ENCODE results near the gene ABCC1. TPM values are rescaled to one million over a fixed set of nuclear protein-coding genes. Genes with fewer than 3 reads are reported as not detected.
"Not testable (repeated sequence)": the region's sequence is repeated elsewhere in the genome, so short reads cannot be mapped to it uniquely, and the experiment has no call there.

Gene ABCC1
- total and polyA plus RNA-seq, 2 donors: 11.6 to 18.1 TPM

- Histone ChIP-seq H3K9me3 (ENCODE audit: control insufficient read depth in 2 of 2, insufficient read depth in 1 of 2, low read length in 1 of 2) (no peaks in the 10 kb centered on the region), H3K4me3 (ENCODE audit: low read length in 2 of 2) (no peak overlapping the region), H3K27me3 (ENCODE audit: control insufficient read depth in 2 of 2, insufficient read depth in 1 of 2, low read length in 1 of 2) (no peaks in the 10 kb centered on the region), H3K27ac (ENCODE audit: low read depth in 1 of 2, low read length in 1 of 2) (no peak overlapping the region), H3K36me3 (ENCODE audit: control insufficient read depth in 2 of 2, insufficient read depth in 2 of 2, low read length in 1 of 2) (no peaks in the 10 kb centered on the region), H3K4me1 (ENCODE audit: control insufficient read depth in 2 of 2, insufficient read depth in 2 of 2, low read length in 2 of 2) (peaks cover 0 to 3% of the 10 kb centered on the region in 2 donors)
- no peak for DNase-seq (ENCODE audit: low read depth in 6 of 9, low spot score in 9 of 9)
- 96% methylated on average over 5 of the region's 5 CpGs for WGBS
Observed at GRCh38 chr16:15915555-15916081, 33.8 kb upstream of the ABCC1 start.

GRCh38 chr16:15916323-15916722 lies 33.1 kb upstream of the ABCC1 start:
- Histone ChIP-seq H3K27ac (ENCODE audit: low read depth in 1 of 2, low read length in 1 of 2) (no peak overlapping the region), H3K4me3 (ENCODE audit: low read length in 2 of 2) (no peak overlapping the region), H3K4me1 (ENCODE audit: control insufficient read depth in 2 of 2, insufficient read depth in 2 of 2, low read length in 2 of 2) (peaks cover 0 to 3% of the 10 kb centered on the region in 2 donors), H3K9me3 (ENCODE audit: control insufficient read depth in 2 of 2, insufficient read depth in 1 of 2, low read length in 1 of 2) (no peaks in the 10 kb centered on the region), H3K36me3 (ENCODE audit: control insufficient read depth in 2 of 2, insufficient read depth in 2 of 2, low read length in 1 of 2) (no peaks in the 10 kb centered on the region), H3K27me3 (ENCODE audit: control insufficient read depth in 2 of 2, insufficient read depth in 1 of 2, low read length in 1 of 2) (no peaks in the 10 kb centered on the region)
- 96% methylated on average over 8 of the region's 8 CpGs for WGBS
- DNase-seq (ENCODE audit: low read depth in 6 of 9, low spot score in 9 of 9): no peak

GRCh38 chr16:15918314-15918713 lies 31.1 kb upstream of the ABCC1 start:
- H3K9me3 ChIP-seq (ENCODE audit: control insufficient read depth in 2 of 2, insufficient read depth in 1 of 2, low read length in 1 of 2); H3K27me3 ChIP-seq (ENCODE audit: control insufficient read depth in 2 of 2, insufficient read depth in 1 of 2, low read length in 1 of 2); H3K4me1 ChIP-seq (ENCODE audit: control insufficient read depth in 2 of 2, insufficient read depth in 2 of 2, low read length in 2 of 2); H3K36me3 ChIP-seq (ENCODE audit: control insufficient read depth in 2 of 2, insufficient read depth in 2 of 2, low read length in 1 of 2); H3K4me3 ChIP-seq (ENCODE audit: low read length in 2 of 2); DNase-seq (ENCODE audit: low read depth in 6 of 9, low spot score in 9 of 9); H3K27ac ChIP-seq (ENCODE audit: low read depth in 1 of 2, low read length in 1 of 2): not testable (repeated sequence)
- 96% methylated on average over 3 of the region's 3 CpGs for WGBS

GRCh38 chr16:15919331-15919730 lies 30.1 kb upstream of the ABCC1 start:
- H3K4me3 ChIP-seq (ENCODE audit: low read length in 2 of 2): no peak overlapping the region
- no peaks in the 10 kb centered on the region for H3K9me3 ChIP-seq (ENCODE audit: control insufficient read depth in 2 of 2, insufficient read depth in 1 of 2, low read length in 1 of 2)
- 96% methylated on average over 6 of the region's 6 CpGs for whole genome bisulfite sequencing
- no peaks in the 10 kb centered on the region for H3K36me3 ChIP-seq (ENCODE audit: control insufficient read depth in 2 of 2, insufficient read depth in 2 of 2, low read length in 1 of 2)
- H3K4me1 ChIP-seq (ENCODE audit: control insufficient read depth in 2 of 2, insufficient read depth in 2 of 2, low read length in 2 of 2): no peaks in the 10 kb centered on the region
- H3K27me3 ChIP-seq (ENCODE audit: control insufficient read depth in 2 of 2, insufficient read depth in 1 of 2, low read length in 1 of 2): no peaks in the 10 kb centered on the region
- H3K27ac ChIP-seq (ENCODE audit: low read depth in 1 of 2, low read length in 1 of 2): no peak overlapping the region
- no peak for DNase-seq (ENCODE audit: low read depth in 6 of 9, low spot score in 9 of 9)

GRCh38 chr16:15924996-15925395 lies 24.4 kb upstream of the ABCC1 start:
- Histone ChIP-seq H3K4me3 (ENCODE audit: low read length in 2 of 2) (no peak overlapping the region), H3K27me3 (ENCODE audit: control insufficient read depth in 2 of 2, insufficient read depth in 1 of 2, low read length in 1 of 2) (no peaks in the 10 kb centered on the region), H3K36me3 (ENCODE audit: control insufficient read depth in 2 of 2, insufficient read depth in 2 of 2, low read length in 1 of 2) (no peaks in the 10 kb centered on the region), H3K9me3 (ENCODE audit: control insufficient read depth in 2 of 2, insufficient read depth in 1 of 2, low read length in 1 of 2) (no peaks in the 10 kb centered on the region), H3K4me1 (ENCODE audit: control insufficient read depth in 2 of 2, insufficient read depth in 2 of 2, low read length in 2 of 2) (no peaks in the 10 kb centered on the region), H3K27ac (ENCODE audit: low read depth in 1 of 2, low read length in 1 of 2) (no peak overlapping the region)
- DNase-seq (ENCODE audit: low read depth in 6 of 9, low spot score in 9 of 9): no peak
- WGBS: 97% methylated on average over 13 of the region's 13 CpGs

GRCh38 chr16:15925631-15926030 lies 23.8 kb upstream of the ABCC1 start:
- no peak for DNase-seq (ENCODE audit: low read depth in 6 of 9, low spot score in 9 of 9)
- WGBS: 95% methylated on average over 9 of the region's 9 CpGs
- Histone ChIP-seq H3K4me1 (ENCODE audit: control insufficient read depth in 2 of 2, insufficient read depth in 2 of 2, low read length in 2 of 2) (no peaks in the 10 kb centered on the region), H3K27me3 (ENCODE audit: control insufficient read depth in 2 of 2, insufficient read depth in 1 of 2, low read length in 1 of 2) (no peaks in the 10 kb centered on the region), H3K4me3 (ENCODE audit: low read length in 2 of 2) (no peak overlapping the region), H3K27ac (ENCODE audit: low read depth in 1 of 2, low read length in 1 of 2) (no peak overlapping the region), H3K36me3 (ENCODE audit: control insufficient read depth in 2 of 2, insufficient read depth in 2 of 2, low read length in 1 of 2) (no peaks in the 10 kb centered on the region), H3K9me3 (ENCODE audit: control insufficient read depth in 2 of 2, insufficient read depth in 1 of 2, low read length in 1 of 2) (no peaks in the 10 kb centered on the region)

- H3K27ac ChIP-seq (ENCODE audit: low read depth in 1 of 2, low read length in 1 of 2): no peak overlapping the region
- H3K9me3 ChIP-seq (ENCODE audit: control insufficient read depth in 2 of 2, insufficient read depth in 1 of 2, low read length in 1 of 2): no peaks in the 10 kb centered on the region
- no peak for DNase-seq (ENCODE audit: low read depth in 6 of 9, low spot score in 9 of 9)
- no peaks in the 10 kb centered on the region for H3K36me3 ChIP-seq (ENCODE audit: control insufficient read depth in 2 of 2, insufficient read depth in 2 of 2, low read length in 1 of 2)
- no peak overlapping the region for H3K4me3 ChIP-seq (ENCODE audit: low read length in 2 of 2)
- no peaks in the 10 kb centered on the region for H3K4me1 ChIP-seq (ENCODE audit: control insufficient read depth in 2 of 2, insufficient read depth in 2 of 2, low read length in 2 of 2)
- H3K27me3 ChIP-seq (ENCODE audit: control insufficient read depth in 2 of 2, insufficient read depth in 1 of 2, low read length in 1 of 2): no peaks in the 10 kb centered on the region
- WGBS: 97% methylated on average over 18 of the region's 18 CpGs
Observed at GRCh38 chr16:15928261-15929104, 20.9 kb upstream of the ABCC1 start.

- H3K36me3 ChIP-seq (ENCODE audit: control insufficient read depth in 2 of 2, insufficient read depth in 2 of 2, low read length in 1 of 2): no peaks in the 10 kb centered on the region
- no peaks in the 10 kb centered on the region for H3K4me1 ChIP-seq (ENCODE audit: control insufficient read depth in 2 of 2, insufficient read depth in 2 of 2, low read length in 2 of 2)
- no peak for DNase-seq (ENCODE audit: low read depth in 6 of 9, low spot score in 9 of 9)
- no peak overlapping the region for H3K27ac ChIP-seq (ENCODE audit: low read depth in 1 of 2, low read length in 1 of 2)
- WGBS: 87% methylated on average over 6 of the region's 6 CpGs
- H3K27me3 ChIP-seq (ENCODE audit: control insufficient read depth in 2 of 2, insufficient read depth in 1 of 2, low read length in 1 of 2): no peaks in the 10 kb centered on the region
- H3K9me3 ChIP-seq (ENCODE audit: control insufficient read depth in 2 of 2, insufficient read depth in 1 of 2, low read length in 1 of 2): no peaks in the 10 kb centered on the region
- H3K4me3 ChIP-seq (ENCODE audit: low read length in 2 of 2): no peak overlapping the region
Observed at GRCh38 chr16:15932939-15933338, 16.5 kb upstream of the ABCC1 start.

GRCh38 chr16:15933781-15934180 lies 15.6 kb upstream of the ABCC1 start:
- DNase-seq (ENCODE audit: low read depth in 6 of 9, low spot score in 9 of 9): no peak
- WGBS: 95% methylated on average over 4 of the region's 4 CpGs
- Histone ChIP-seq H3K36me3 (ENCODE audit: control insufficient read depth in 2 of 2, insufficient read depth in 2 of 2, low read length in 1 of 2) (no peaks in the 10 kb centered on the region), H3K4me1 (ENCODE audit: control insufficient read depth in 2 of 2, insufficient read depth in 2 of 2, low read length in 2 of 2) (no peaks in the 10 kb centered on the region), H3K27me3 (ENCODE audit: control insufficient read depth in 2 of 2, insufficient read depth in 1 of 2, low read length in 1 of 2) (no peaks in the 10 kb centered on the region), H3K4me3 (ENCODE audit: low read length in 2 of 2) (no peak overlapping the region), H3K27ac (ENCODE audit: low read depth in 1 of 2, low read length in 1 of 2) (no peak overlapping the region), H3K9me3 (ENCODE audit: control insufficient read depth in 2 of 2, insufficient read depth in 1 of 2, low read length in 1 of 2) (no peaks in the 10 kb centered on the region)
